OCI-LY1 (cell line): Measurements from ENCODE around the gene RHOJ.

Experiments used
- H2AFZ ChIP-seq: fragments of 200-600 bp; sonication (generic), shearing (Covaris generic); 2 replicates; pipeline ENCODE4 v1.6.0; 2014; ENCODE audit warnings: antibody characterized with exemption, mild to moderate bottlenecking, low read length
- H3F3A ChIP-seq: fragments of 200-600 bp; sonication (generic), shearing (Covaris generic); 2 replicates; pipeline ENCODE4 v1.6.0; 2014; ENCODE audit warnings: mild to moderate bottlenecking, antibody characterized with exemption, low read length, moderate library complexity; ENCODE audit not compliant: insufficient read depth
- H3K27ac ChIP-seq: fragments of 200-600 bp; sonication (generic); 2 replicates; pipeline ENCODE4 v1.5.1; 2014; ENCODE audit warnings: low read length, mixed run types, mild to moderate bottlenecking, low read depth; ENCODE audit not compliant: poor library complexity, severe bottlenecking
- H3K27me3 ChIP-seq: fragments of 200-600 bp; sonication (generic); 2 replicates; pipeline ENCODE4 v1.6.0; 2014; ENCODE audit warnings: antibody characterized with exemption, mild to moderate bottlenecking, low read length, moderate library complexity; ENCODE audit not compliant: insufficient read depth
- H3K36me3 ChIP-seq: fragments of 200-600 bp; sonication (generic); 2 replicates; pipeline ENCODE4 v1.6.1; 2014; ENCODE audit warnings: mild to moderate bottlenecking, antibody characterized with exemption, low read length, moderate library complexity, mixed read lengths; ENCODE audit not compliant: insufficient read depth
- H3K4me1 ChIP-seq: fragments of 200-600 bp; sonication (generic); 2 replicates; pipeline ENCODE4 v1.5.1; 2014; ENCODE audit warnings: mild to moderate bottlenecking, low read length, moderate library complexity; ENCODE audit not compliant: insufficient read depth, severe bottlenecking
- H3K4me2 ChIP-seq: fragments of 200-600 bp; sonication (generic), shearing (Covaris generic); 2 replicates; pipeline ENCODE4 v1.6.1; 2014; ENCODE audit warnings: low read length
- H3K4me3 ChIP-seq: fragments of 200-600 bp; sonication (generic); 2 replicates; pipeline ENCODE4 v1.5.1; 2014; ENCODE audit warnings: low read length, low read depth, mild to moderate bottlenecking, mixed read lengths; ENCODE audit not compliant: poor library complexity, severe bottlenecking
- H3K79me2 ChIP-seq: fragments of 200-600 bp; shearing (Covaris generic); 2 replicates; pipeline ENCODE4 v1.6.1; 2016; ENCODE audit warnings: mixed run types, low read length, mixed read lengths; ENCODE audit not compliant: insufficient read depth
- H3K9ac ChIP-seq: fragments of 200-600 bp; sonication (generic), shearing (Covaris generic); 2 replicates; pipeline ENCODE4 v1.6.1; 2014; ENCODE audit warnings: mild to moderate bottlenecking, low read length, mixed read lengths
- H3K9me2 ChIP-seq: fragments of 200-600 bp; sonication (generic), shearing (Covaris generic); 2 replicates; pipeline ENCODE4 v1.6.1; 2014; ENCODE audit warnings: low read depth, mild to moderate bottlenecking, low read length, mixed read lengths
- H3K9me3 ChIP-seq: fragments of 200-600 bp; shearing (Covaris generic); 2 replicates; pipeline ENCODE4 v1.6.1; 2014; ENCODE audit warnings: low read length, mixed read lengths
- H4K20me1 ChIP-seq: fragments of 200-600 bp; sonication (generic), shearing (Covaris generic); 2 replicates; pipeline ENCODE4 v1.6.0; 2016; ENCODE audit warnings: mild to moderate bottlenecking, low read length; ENCODE audit not compliant: insufficient read depth
- EZH2 ChIP-seq: fragments of 200-600 bp; sonication (generic), shearing (Covaris generic); IDR thresholded peaks from 2 replicates; pipeline ENCODE4 v1.8.0; 2017; ENCODE audit warnings: borderline replicate concordance, mixed run types, mild to moderate bottlenecking, antibody characterized with exemption, low read length, moderate library complexity, mixed read lengths
- TF ChIP-seq, protein P1 (sequence below): fragments of 200-600 bp; sonication (generic), shearing (Covaris generic); IDR thresholded peaks from 2 replicates; pipeline ENCODE4 v1.5.1; 2017; ENCODE audit warnings: mild to moderate bottlenecking, antibody characterized with exemption, low read length, moderate library complexity, mixed read lengths

Gene RHOJ

GRCh38 chr14:63297372-63298063 lies 93.3 kb downstream of the RHOJ start:
- Histone ChIP-seq H3K9ac (no peak overlapping the region), H3K4me1 (no peaks in the 10 kb centered on the region), H3K4me2 (no peak overlapping the region), H3K4me3 (no peak overlapping the region), H3K27me3 (0 out of 2 replicates have a peak, but pooled peaks cover 3% of the 10 kb centered on the region), H3F3A (no peaks in the 10 kb centered on the region), H3K9me3 (no peaks in the 10 kb centered on the region), H3K9me2 (no peaks in the 10 kb centered on the region), H2AFZ (no peak overlapping the region), H3K36me3 (no peaks in the 10 kb centered on the region), H4K20me1 (no peaks in the 10 kb centered on the region), H3K27ac (no peak overlapping the region), H3K79me2 (no peaks in the 10 kb centered on the region)
- TF ChIP-seq, protein P1, sequence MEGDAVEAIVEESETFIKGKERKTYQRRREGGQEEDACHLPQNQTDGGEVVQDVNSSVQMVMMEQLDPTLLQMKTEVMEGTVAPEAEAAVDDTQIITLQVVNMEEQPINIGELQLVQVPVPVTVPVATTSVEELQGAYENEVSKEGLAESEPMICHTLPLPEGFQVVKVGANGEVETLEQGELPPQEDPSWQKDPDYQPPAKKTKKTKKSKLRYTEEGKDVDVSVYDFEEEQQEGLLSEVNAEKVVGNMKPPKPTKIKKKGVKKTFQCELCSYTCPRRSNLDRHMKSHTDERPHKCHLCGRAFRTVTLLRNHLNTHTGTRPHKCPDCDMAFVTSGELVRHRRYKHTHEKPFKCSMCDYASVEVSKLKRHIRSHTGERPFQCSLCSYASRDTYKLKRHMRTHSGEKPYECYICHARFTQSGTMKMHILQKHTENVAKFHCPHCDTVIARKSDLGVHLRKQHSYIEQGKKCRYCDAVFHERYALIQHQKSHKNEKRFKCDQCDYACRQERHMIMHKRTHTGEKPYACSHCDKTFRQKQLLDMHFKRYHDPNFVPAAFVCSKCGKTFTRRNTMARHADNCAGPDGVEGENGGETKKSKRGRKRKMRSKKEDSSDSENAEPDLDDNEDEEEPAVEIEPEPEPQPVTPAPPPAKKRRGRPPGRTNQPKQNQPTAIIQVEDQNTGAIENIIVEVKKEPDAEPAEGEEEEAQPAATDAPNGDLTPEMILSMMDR = no peak
- TF ChIP-seq EZH2 = no peak

- Histone ChIP-seq H4K20me1 (no peaks in the 10 kb centered on the region), H3K4me2 (no peak overlapping the region), H3K4me3 (no peak overlapping the region), H3K9ac (no peak overlapping the region), H2AFZ (no peak overlapping the region), H3K79me2 (no peaks in the 10 kb centered on the region), H3K27me3 (0 out of 2 replicates have a peak, but pooled peaks cover 3% of the 10 kb centered on the region), H3K9me3 (no peaks in the 10 kb centered on the region), H3K36me3 (no peaks in the 10 kb centered on the region), H3K4me1 (no peaks in the 10 kb centered on the region), H3K27ac (no peak overlapping the region), H3F3A (no peaks in the 10 kb centered on the region), H3K9me2 (no peaks in the 10 kb centered on the region)
- TF ChIP-seq EZH2 = no peak
- TF ChIP-seq, protein P1 = no peak
These were observed 95.3 kb downstream of the RHOJ start for GRCh38 chr14:63299351-63300110.

GRCh38 chr14:63300854-63301253 lies 96.6 kb downstream of the RHOJ start:
- Histone ChIP-seq H3K4me3 (no peak overlapping the region), H3K79me2 (no peaks in the 10 kb centered on the region), H3F3A (no peaks in the 10 kb centered on the region), H3K9me3 (no peaks in the 10 kb centered on the region), H3K36me3 (no peaks in the 10 kb centered on the region), H3K9me2 (no peaks in the 10 kb centered on the region), H4K20me1 (no peaks in the 10 kb centered on the region), H3K4me1 (no peaks in the 10 kb centered on the region), H2AFZ (no peak overlapping the region), H3K4me2 (no peak overlapping the region), H3K27ac (no peak overlapping the region), H3K9ac (no peak overlapping the region), H3K27me3 (0 out of 2 replicates have a peak, but pooled peaks cover 3% of the 10 kb centered on the region)
- TF ChIP-seq, protein P1 = no peak
- no peak for TF ChIP-seq EZH2
